ENCODE data around the gene PRC1. TPM values are rescaled to one million over a fixed set of nuclear protein-coding genes. Genes with fewer than 3 reads are reported as not detected.

The PRC1 gene
- total RNA-seq, 1 donor from 2014 or later = 32.5 TPM

GRCh38 chr15:90970274-90970673 lies 24.1 kb downstream of the PRC1 start:
- no peak for DNase-seq (ENCODE audit: low spot score)
- H3K4me3 Mint-ChIP-seq (ENCODE audit: unreplicated experiment) = no peak overlapping the region
- no peaks in the 10 kb centered on the region for H3K27me3 Mint-ChIP-seq (ENCODE audit: low read depth)
- H3K9me3 Mint-ChIP-seq (ENCODE audit: low read depth) = no peaks in the 10 kb centered on the region
- no peak for TF ChIP-seq CTCF (IDR thresholded peaks at IDR 0.05)
- no peak overlapping the region for H3K27ac Mint-ChIP-seq (ENCODE audit: unreplicated experiment)
- H3K4me1 Mint-ChIP-seq (ENCODE audit: low read depth) = no peaks in the 10 kb centered on the region
- H3K36me3 Mint-ChIP-seq (ENCODE audit: low read depth) = peaks cover 19% of the 10 kb centered on the region

- Mint-ChIP-seq H3K27me3 (ENCODE audit: low read depth) (no peaks in the 10 kb centered on the region), H3K27ac (ENCODE audit: unreplicated experiment) (no peak overlapping the region), H3K36me3 (ENCODE audit: low read depth) (peaks cover 18% of the 10 kb centered on the region), H3K9me3 (ENCODE audit: low read depth) (no peaks in the 10 kb centered on the region), H3K4me1 (ENCODE audit: low read depth) (no peaks in the 10 kb centered on the region), H3K4me3 (ENCODE audit: unreplicated experiment) (no peak overlapping the region)
- no peak for DNase-seq (ENCODE audit: low spot score)
- no peak for TF ChIP-seq CTCF (IDR thresholded peaks at IDR 0.05)
Observed at GRCh38 chr15:90968434-90968833, 25.9 kb downstream of the PRC1 start.

- H3K36me3 Mint-ChIP-seq (ENCODE audit: low read depth) = peaks cover 23% of the 10 kb centered on the region
- no peak overlapping the region for H3K4me3 Mint-ChIP-seq (ENCODE audit: unreplicated experiment)
- no peaks in the 10 kb centered on the region for H3K4me1 Mint-ChIP-seq (ENCODE audit: low read depth)
- no peak for DNase-seq (ENCODE audit: low spot score)
- no peak for TF ChIP-seq CTCF (IDR thresholded peaks at IDR 0.05)
- H3K9me3 Mint-ChIP-seq (ENCODE audit: low read depth) = no peaks in the 10 kb centered on the region
- no peaks in the 10 kb centered on the region for H3K27me3 Mint-ChIP-seq (ENCODE audit: low read depth)
- no peak overlapping the region for H3K27ac Mint-ChIP-seq (ENCODE audit: unreplicated experiment)
Observed at GRCh38 chr15:90967206-90967605, 27.1 kb downstream of the PRC1 start.

GRCh38 chr15:90966262-90966661 lies 28.1 kb downstream of the PRC1 start:
- Mint-ChIP-seq H3K27me3 (ENCODE audit: low read depth) (no peaks in the 10 kb centered on the region), H3K36me3 (ENCODE audit: low read depth) (peaks cover 32% of the 10 kb centered on the region), H3K27ac (ENCODE audit: unreplicated experiment) (no peak overlapping the region), H3K4me1 (ENCODE audit: low read depth) (no peaks in the 10 kb centered on the region), H3K4me3 (ENCODE audit: unreplicated experiment) (no peak overlapping the region), H3K9me3 (ENCODE audit: low read depth) (no peaks in the 10 kb centered on the region)
- TF ChIP-seq CTCF (IDR thresholded peaks at IDR 0.05) = no peak
- no peak for DNase-seq (ENCODE audit: low spot score)

GRCh38 chr15:90962021-90962420 lies 32.3 kb downstream of the PRC1 start:
- Mint-ChIP-seq H3K27ac (ENCODE audit: unreplicated experiment) (no peak overlapping the region), H3K9me3 (ENCODE audit: low read depth) (no peaks in the 10 kb centered on the region), H3K4me1 (ENCODE audit: low read depth) (peaks cover 22% of the 10 kb centered on the region), H3K36me3 (ENCODE audit: low read depth) (peaks cover 30% of the 10 kb centered on the region), H3K27me3 (ENCODE audit: low read depth) (no peaks in the 10 kb centered on the region), H3K4me3 (ENCODE audit: unreplicated experiment) (no peak overlapping the region)
- no peak for TF ChIP-seq CTCF (IDR thresholded peaks at IDR 0.05)
- no peak for DNase-seq (ENCODE audit: low spot score)

All from chondrocyte (in vitro differentiated cells).